HepG2 (cell line): ENCODE data around the gene STX8. TPM values are rescaled to one million over a fixed set of nuclear protein-coding genes. Genes with fewer than 3 reads are reported as not detected.
A peak's percentile ranks its signal among the peaks of the same experiment; 100 is the strongest.
"Not testable (repeated sequence)": the region's sequence is repeated elsewhere in the genome, so short reads cannot be mapped to it uniquely, and the experiment has no call there.

Experiments
- ATAC-seq: fragments of 200-7000 bp; cut with Tn5 transposase; 3 replicates; pipeline ENCODE4 v1.9.1; 2020; ENCODE audit warnings: mild to moderate bottlenecking, moderate library complexity
- BruUV-seq: library from RNA; stranded (reverse); fragments of 400-500 nt; replicated peaks from 2 replicates; lab custom pipeline; 2021; lab: Mats Ljungman, UMichigan
- CTCF ChIA-PET: fragments of 300-600 bp; formaldehyde crosslinking; extraction: SDS; loops from one replicate; lab custom pipeline; 2021; ENCODE audit warnings: low total read pairs, inconsistent platforms, low intra/inter-chr PET ratio; lab: Yijun Ruan, JAX
- POLR2A ChIA-PET: fragments of 350-600 bp; sonication (Branson Sonifier 250); formaldehyde crosslinking; loops from one replicate; lab custom pipeline; 2020; ENCODE audit warnings: antibody characterized with exemption, inconsistent platforms; lab: Yijun Ruan, JAX
- DNase-seq: peaks from one replicate; pipeline ENCODE4 v3.0.0-alpha.2; 2015; ENCODE audit warnings: low spot score
- FAIRE-seq: peaks from 3 replicates; lab custom pipeline; 2011; peaks lifted over from hg19 to GRCh38; lab: Jason Lieb, UNC
- H2AFZ ChIP-seq: one replicate; pipeline ENCODE4 v1.6.1; 2011; ENCODE audit warnings: low read length, inconsistent platforms
- H3K27ac ChIP-seq: fragments of 300-600 bp; 3 replicates; pipeline ENCODE4 v1.8.0; 2011; ENCODE audit warnings: mixed run types, mild to moderate bottlenecking, mixed read lengths, low read length, inconsistent platforms; ENCODE audit not compliant: insufficient read depth; ENCODE audit errors: extremely low read length
- H3K27me3 ChIP-seq, 2 experiments: fragments of 200-600 bp in 1 of 2; 2 replicates in 1 of 2; 3 replicates in 1 of 2; pipeline versions ENCODE4 v1.6.0 to v1.8.0; 2011; ENCODE audit warnings: low read length in 2 of 2, mild to moderate bottlenecking in 2 of 2, moderate library complexity in 2 of 2, inconsistent platforms in 1 of 2; ENCODE audit not compliant: insufficient read depth in 2 of 2, control insufficient read depth in 1 of 2
- H3K36me3 ChIP-seq, 2 experiments: fragments of 200-600 bp in 1 of 2; replicated peaks in 1 of 2; 2 replicates in 1 of 2; 3 replicates in 1 of 2; pipeline versions ENCODE4 v1.5.1 to v1.8.0; 2011; ENCODE audit warnings: low read length in 2 of 2, inconsistent platforms in 1 of 2; ENCODE audit not compliant: insufficient read depth in 2 of 2, control insufficient read depth in 1 of 2
- H3K4me1 ChIP-seq: 2 replicates; pipeline ENCODE4 v1.5.1; 2012; ENCODE audit warnings: low read length, inconsistent platforms; ENCODE audit not compliant: insufficient read depth
- H3K4me2 ChIP-seq: 2 replicates; pipeline ENCODE4 v1.6.0; 2011; ENCODE audit warnings: low read depth, low read length, inconsistent platforms
- H3K4me3 ChIP-seq, 3 experiments: fragments of 200-600 bp in 1 of 3; sonication (generic), shearing (Covaris generic) in 1 of 3; replicated peaks in 1 of 3; 2 replicates each; pipeline ENCODE4 v1.5.1; 2011 to 2016; ENCODE audit warnings: low read length in 3 of 3, inconsistent platforms in 2 of 3, low read depth in 2 of 3, mild to moderate bottlenecking in 2 of 3, control low read depth in 1 of 3, mixed read lengths in 1 of 3; ENCODE audit not compliant: insufficient read depth in 1 of 3
- H3K79me2 ChIP-seq: one replicate; pipeline ENCODE4 v1.6.1; 2011; ENCODE audit warnings: low read length, inconsistent platforms; ENCODE audit not compliant: insufficient read depth
- H3K9ac ChIP-seq: 2 replicates; pipeline ENCODE4 v1.6.0; 2011; ENCODE audit warnings: mild to moderate bottlenecking, low read depth, low read length, inconsistent platforms; ENCODE audit not compliant: insufficient read depth
- H3K9me3 ChIP-seq: 2 replicates; pipeline ENCODE4 v1.5.1; 2012; ENCODE audit warnings: mild to moderate bottlenecking, low read length
- H4K20me1 ChIP-seq: 2 replicates; pipeline ENCODE4 v1.6.0; 2011; ENCODE audit warnings: inconsistent platforms, mild to moderate bottlenecking, low read length, moderate library complexity; ENCODE audit not compliant: insufficient read depth
- ARNT ChIP-seq: fragments of 450-650 bp; IDR thresholded peaks from 2 replicates; pipeline ENCODE4 v1.6.1; 2017
- ATF7 ChIP-seq, 2 experiments: fragments of 450-650 bp in 1 of 2; sonication (generic) in 1 of 2; formaldehyde crosslinking in 1 of 2; IDR thresholded peaks; 2 replicates each; pipeline versions ENCODE4 v1.4.0 to v1.6.1; 2016 to 2020; ENCODE audit warnings: antibody characterized with exemption in 1 of 2, mild to moderate bottlenecking in 1 of 2, missing genetic modification reagents in 1 of 2
- HDAC6 ChIP-seq: fragments of 200-600 bp; sonication (generic); IDR thresholded peaks from 2 replicates; pipeline ENCODE4 v1.7.0; 2017; ENCODE audit warnings: mild to moderate bottlenecking, antibody characterized with exemption, low read length, low read depth
- NR0B2 ChIP-seq: sonication (generic); formaldehyde crosslinking; IDR thresholded peaks from 2 replicates; pipeline ENCODE4 v1.4.0; 2020; ENCODE audit warnings: mild to moderate bottlenecking, missing genetic modification reagents
- NRL ChIP-seq: sonication (generic); formaldehyde crosslinking; IDR thresholded peaks from 2 replicates; pipeline ENCODE4 v1.5.0; 2020; ENCODE audit warnings: missing genetic modification reagents, mild to moderate bottlenecking, moderate library complexity, borderline replicate concordance
- TAF1 ChIP-seq: sonication (generic); formaldehyde crosslinking; IDR thresholded peaks from 2 replicates; pipeline ENCODE4 v1.4.0; 2020; ENCODE audit warnings: missing genetic modification reagents
- TCF7L2 ChIP-seq: IDR thresholded peaks from 2 replicates; pipeline ENCODE4 v1.6.1; 2011; ENCODE audit warnings: mild to moderate bottlenecking, low read depth, low read length, moderate library complexity
- ZNF563 ChIP-seq: sonication (generic); formaldehyde crosslinking; IDR thresholded peaks from 2 replicates; pipeline ENCODE4 v1.8.0; 2022; ENCODE audit warnings: mild to moderate bottlenecking, moderate library complexity, missing genetic modification reagents
- WGBS: methylation state at CpG from one replicate; pipeline ENCODE4 v1.1.6; 2017; ENCODE audit warnings: low lambda C conversion rate; 5-methylcytosine and 5-hydroxymethylcytosine counted together
- in situ Hi-C: cut with HindIII; loops from 2 replicates; pipeline ENCODE4 v1.10.0; 2017; ENCODE audit warnings: low pct_unique_long_range_greater_than_20kb; ENCODE audit not compliant: extremely low pct_ligation_motif_present
- intact Hi-C: fragments of 100-400 bp; cut with micrococcal nuclease; formaldehyde crosslinking; loops from one replicate; pipeline ENCODE4 v1.10.0; 2022; ENCODE audit not compliant: unreplicated experiment
- polyA plus RNA-seq, 8 experiments: library from polyadenylated mRNA; depleted of rRNA in 3 of 8; stranded (reverse) in 7 of 8; unstranded in 1 of 8; fragments of >200 nt; fragmentation: Illumina TruSeq in 4 of 8; extraction: Trizol in 4 of 8; gene quantifications; 2 replicates each; pipeline versions ENCODE4 v1.2.1 to v1.2.3, GENCODE V29; 2011 to 2016; ENCODE audit warnings: low read depth in 4 of 8, missing spikeins in 1 of 8, mixed read lengths in 1 of 8; ENCODE audit not compliant: insufficient read depth in 1 of 8
- total RNA-seq, 5 experiments: library from RNA; depleted of rRNA; stranded (reverse); fragments of >200 nt; fragmentation: Illumina TruSeq; extraction: Trizol; gene quantifications; 2 replicates each; pipeline ENCODE4 v1.2.3, GENCODE V29; 2016; ENCODE audit warnings: low read depth in 1 of 5

Gene STX8
- total and polyA plus RNA-seq, 2 of the 13 experiments (the other 11 are each of a cell fraction or from before 2014, with no cell fraction given): 36.4 to 53.6 TPM

- no peak overlapping the region for H3K4me3 ChIP-seq
- H2AFZ ChIP-seq: no peak overlapping the region
- ChIA-PET POLR2A (no interaction called here), CTCF (no interaction called here)
- H3K27me3 ChIP-seq: no peaks in the 10 kb centered on the region
- no peaks in the 10 kb centered on the region for H3K79me2 ChIP-seq
- H3K27ac ChIP-seq: no peak overlapping the region
- intact Hi-C loops (no loop called here), in situ Hi-C loops (no loop called here)
- BruUV-seq: no TSS peak
- DNase-seq (no peak), ATAC-seq (no peak), FAIRE-seq (no peak)
- H3K4me2 ChIP-seq: no peak overlapping the region
- TF ChIP-seq ARNT: no peak
- TF ChIP-seq NR0B2 (CRISPR knock-in tag): no peak
- TF ChIP-seq NRL (CRISPR knock-in tag): no peak
- no peak for TF ChIP-seq ZNF563 (CRISPR knock-in tag)
- no peak for TF ChIP-seq TAF1 (CRISPR knock-in tag)
- TF ChIP-seq ATF7 (IDR thresholded peaks at IDR 0.05): peak; percentile 75
- TF ChIP-seq ATF7 (CRISPR knock-in tag; IDR thresholded peaks at IDR 0.05): no peak
- TF ChIP-seq TCF7L2: no peak
- TF ChIP-seq HDAC6: no peak
- WGBS: 21% methylated on average over 2 of the region's 2 CpGs
- no peaks in the 10 kb centered on the region for H4K20me1 ChIP-seq
- H3K9ac ChIP-seq: no peak overlapping the region
- H3K9me3 ChIP-seq: no peaks in the 10 kb centered on the region
- no peaks in the 10 kb centered on the region for H3K4me1 ChIP-seq
- H3K36me3 ChIP-seq: no peaks in the 10 kb centered on the region
Measured at GRCh38 chr17:9611557-9611956, 35.9 kb upstream of the STX8 start.

- ATAC-seq, H3K79me2 ChIP-seq, DNase-seq, intact Hi-C loops, H3K4me1 ChIP-seq, H3K9ac ChIP-seq, FAIRE-seq, H3K9me3 ChIP-seq, CTCF ChIA-PET, BruUV-seq, H3K27ac ChIP-seq, H3K36me3 ChIP-seq, H4K20me1 ChIP-seq, H3K4me3 ChIP-seq, POLR2A ChIA-PET, H3K4me2 ChIP-seq, H2AFZ ChIP-seq, in situ Hi-C loops: not testable (repeated sequence)
- WGBS: 23% methylated on average over 5 of the region's 5 CpGs
- H3K27me3 ChIP-seq: peaks cover 0 to 10% of the 10 kb centered on the region in 2 experiments; a peak in 1 of 5 replicates
Measured at GRCh38 chr17:9607058-9607457, 31.4 kb upstream of the STX8 start.
